Measurements from ENCODE around the gene LRRC41.

DNA sequence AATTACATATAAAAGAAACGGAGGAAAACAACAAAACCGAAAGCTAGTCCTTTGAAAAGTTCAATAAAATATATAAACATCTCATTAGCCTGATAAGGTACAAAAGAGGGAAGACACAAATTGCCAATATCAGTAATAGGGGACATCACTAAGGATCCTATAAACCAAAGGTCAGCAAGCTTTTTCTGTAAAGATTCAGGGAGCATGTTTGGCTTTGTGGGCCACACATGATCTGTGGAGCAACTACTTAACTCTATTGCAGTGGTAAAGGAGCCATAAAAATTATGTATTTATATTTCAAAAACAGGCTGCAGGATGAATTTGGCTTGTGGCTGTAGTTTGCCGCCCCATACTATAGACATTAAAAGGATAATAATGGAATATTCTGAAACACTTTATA, 31.7 kb upstream of the LRRC41 start:
- TF ChIP-seq, protein P1, sequence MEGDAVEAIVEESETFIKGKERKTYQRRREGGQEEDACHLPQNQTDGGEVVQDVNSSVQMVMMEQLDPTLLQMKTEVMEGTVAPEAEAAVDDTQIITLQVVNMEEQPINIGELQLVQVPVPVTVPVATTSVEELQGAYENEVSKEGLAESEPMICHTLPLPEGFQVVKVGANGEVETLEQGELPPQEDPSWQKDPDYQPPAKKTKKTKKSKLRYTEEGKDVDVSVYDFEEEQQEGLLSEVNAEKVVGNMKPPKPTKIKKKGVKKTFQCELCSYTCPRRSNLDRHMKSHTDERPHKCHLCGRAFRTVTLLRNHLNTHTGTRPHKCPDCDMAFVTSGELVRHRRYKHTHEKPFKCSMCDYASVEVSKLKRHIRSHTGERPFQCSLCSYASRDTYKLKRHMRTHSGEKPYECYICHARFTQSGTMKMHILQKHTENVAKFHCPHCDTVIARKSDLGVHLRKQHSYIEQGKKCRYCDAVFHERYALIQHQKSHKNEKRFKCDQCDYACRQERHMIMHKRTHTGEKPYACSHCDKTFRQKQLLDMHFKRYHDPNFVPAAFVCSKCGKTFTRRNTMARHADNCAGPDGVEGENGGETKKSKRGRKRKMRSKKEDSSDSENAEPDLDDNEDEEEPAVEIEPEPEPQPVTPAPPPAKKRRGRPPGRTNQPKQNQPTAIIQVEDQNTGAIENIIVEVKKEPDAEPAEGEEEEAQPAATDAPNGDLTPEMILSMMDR (IDR thresholded peaks at IDR 0.05) = no peak
- no peak for TF ChIP-seq POLR2A (IDR thresholded peaks at IDR 0.05)

Measured in uterus (tissue), 2 donors.